NCI-H1105 (cell line): Measurements from ENCODE around the gene LDHAL6A.
"Not testable (repeated sequence)": the region's sequence is repeated elsewhere in the genome, so short reads cannot be mapped to it uniquely, and the experiment has no call there.

Experiments
- DNase-seq: peaks from one replicate; lab custom pipeline; 2025; lab: John Stamatoyannopoulos, UW

The LDHAL6A gene

DNA sequence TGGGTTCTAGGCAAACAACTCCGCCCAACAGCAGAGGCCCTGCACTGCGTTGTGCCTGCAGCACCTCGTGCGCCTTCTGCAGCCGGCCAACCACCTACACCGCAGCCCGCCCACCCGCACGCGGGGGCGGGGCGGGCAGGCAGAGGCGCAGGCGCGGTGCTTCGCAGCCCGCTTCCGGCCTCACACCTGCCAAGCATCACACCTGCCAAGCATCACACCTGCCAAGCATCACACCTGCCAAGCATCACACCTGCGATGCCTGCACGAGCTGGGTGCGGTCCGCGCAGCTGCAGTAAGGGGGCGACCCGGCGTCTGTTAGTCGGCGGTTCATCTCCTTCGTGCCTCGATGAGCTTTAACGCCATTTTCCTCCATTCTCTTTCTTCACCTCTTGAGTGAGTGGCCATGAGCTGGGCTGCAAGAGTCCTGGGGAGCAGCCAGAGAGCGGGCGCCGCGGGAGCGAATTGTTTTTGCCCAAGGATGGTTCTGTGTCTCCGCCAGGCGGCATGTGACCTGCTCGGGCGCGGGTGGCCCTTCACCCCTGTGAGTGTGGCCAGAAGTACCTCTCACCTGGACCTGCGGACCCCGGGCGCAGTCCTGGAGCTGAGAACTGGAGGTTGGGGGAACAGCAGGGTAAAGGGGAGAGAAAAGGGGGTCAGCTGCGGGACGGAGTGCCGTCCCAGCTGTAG lies at the start of gene LDHAL6A:
Gene LDHAL6A (plus strand): TSS at position 171 of the 687 bp plus-strand sequence. CDS start 825 bp downstream, outside the sequence.
- DNase-seq: no peak

- DNase-seq: not testable (repeated sequence)
Observed at GRCh38 chr11:18407400-18407799, 48.3 kb upstream of the LDHAL6A start.

- no peak for DNase-seq
Observed at GRCh38 chr11:18408558-18409291, 46.9 kb upstream of the LDHAL6A start.

GRCh38 chr11:18416459-18416858 lies 39.2 kb upstream of the LDHAL6A start:
- DNase-seq: no peak

DNA sequence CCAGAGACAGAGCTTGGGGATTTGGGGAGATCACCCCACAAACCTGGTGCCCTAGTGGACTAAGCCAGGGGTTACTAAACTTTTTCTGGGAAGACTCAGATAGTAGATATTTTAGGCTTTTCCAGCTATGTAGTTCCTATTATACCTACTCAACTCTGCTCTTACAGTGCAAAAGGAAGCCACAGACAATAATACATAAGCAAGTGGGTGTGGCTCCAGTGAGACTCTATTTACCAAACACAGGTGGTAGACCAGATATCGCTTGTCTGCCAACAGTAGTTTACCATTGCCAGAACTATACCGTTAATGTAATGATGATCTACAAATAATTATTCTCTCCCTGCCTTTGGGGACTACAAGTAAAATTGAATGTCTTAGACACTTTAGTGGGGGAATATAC lies 36.6 kb upstream of the LDHAL6A start:
- DNase-seq: no peak

DNA sequence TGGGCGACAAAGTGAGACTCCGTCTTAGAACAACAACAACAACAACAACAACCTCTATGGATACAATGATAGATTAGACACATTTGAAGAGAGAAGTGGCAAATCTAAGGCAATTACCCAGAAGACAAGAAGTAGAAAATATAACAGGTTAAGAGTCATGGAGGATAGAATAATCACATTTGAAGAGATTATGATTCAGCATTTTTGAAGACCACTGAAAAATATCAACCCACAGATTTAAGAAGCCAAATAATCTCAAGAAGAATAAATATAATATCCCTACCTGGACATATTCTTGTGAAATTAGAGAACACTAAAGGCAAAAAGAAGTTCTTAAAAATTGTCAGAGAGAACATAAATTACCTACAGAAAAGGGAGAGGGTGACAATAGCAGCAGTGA lies 35.6 kb upstream of the LDHAL6A start:
- no peak for DNase-seq

- no peak for DNase-seq
Observed at GRCh38 chr11:18427240-18427639, 28.4 kb upstream of the LDHAL6A start.

DNA sequence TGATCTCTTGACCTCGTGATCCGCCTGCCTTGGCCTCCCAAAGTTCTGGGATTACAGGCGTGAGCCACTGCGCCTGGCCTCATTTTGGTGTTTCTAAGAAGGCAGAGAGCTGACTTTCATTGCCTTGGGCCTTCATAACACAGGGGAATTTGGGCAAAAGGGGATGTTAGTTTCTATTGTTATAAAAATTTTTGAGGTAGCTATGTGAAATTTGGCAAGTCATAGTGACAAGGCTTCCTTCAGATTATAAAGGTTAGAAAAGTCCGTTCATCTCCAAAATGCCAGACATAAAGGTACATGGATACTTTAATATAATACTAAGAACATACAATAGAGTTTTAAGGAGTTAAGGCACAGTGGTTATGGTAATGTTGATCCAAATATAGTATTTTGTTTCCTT lies 26.3 kb upstream of the LDHAL6A start:
- DNase-seq: no peak

- DNase-seq: no peak
Observed at GRCh38 chr11:18438691-18439090, 17.0 kb upstream of the LDHAL6A start.

DNA sequence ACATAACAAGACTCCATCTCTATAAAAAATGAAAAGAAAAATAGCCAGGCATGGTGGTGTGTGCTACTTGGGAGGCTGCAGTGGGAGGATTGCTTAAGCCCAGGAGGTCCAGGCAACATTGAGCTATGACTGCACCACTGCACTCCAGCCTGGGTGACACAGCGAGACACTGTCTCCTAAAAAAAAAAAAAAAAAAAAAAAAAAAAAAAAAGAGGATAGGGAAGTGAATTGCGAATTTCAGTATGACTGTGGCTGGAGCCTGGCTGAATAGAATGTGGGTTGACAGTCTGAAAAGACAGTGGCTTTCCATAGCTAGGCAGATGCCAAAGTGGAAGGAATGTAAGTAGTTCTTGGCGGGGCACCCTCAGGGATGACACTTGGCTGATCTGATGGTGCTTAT lies 6.4 kb upstream of the LDHAL6A start:
- DNase-seq: no peak

DNA sequence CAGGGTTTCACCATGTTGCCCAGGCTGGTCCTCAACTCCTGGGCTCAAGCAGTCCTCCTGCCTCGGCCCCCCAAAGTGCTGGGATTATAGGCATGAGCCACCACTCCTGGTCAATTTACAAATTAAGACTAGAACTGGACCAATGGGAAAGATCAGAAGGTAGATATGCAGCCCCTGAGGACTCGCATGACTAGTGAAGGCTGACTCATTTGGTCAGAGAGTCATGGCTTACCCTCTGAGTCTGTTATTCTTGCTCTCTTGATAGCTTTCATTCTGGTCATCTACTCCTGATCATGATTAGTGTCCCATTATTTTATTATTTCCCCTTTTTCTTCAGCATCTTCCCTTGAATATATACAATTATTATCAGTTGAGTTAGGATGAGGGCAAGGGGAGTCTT lies 2.7 kb upstream of the LDHAL6A start:
- DNase-seq: no peak

DNA sequence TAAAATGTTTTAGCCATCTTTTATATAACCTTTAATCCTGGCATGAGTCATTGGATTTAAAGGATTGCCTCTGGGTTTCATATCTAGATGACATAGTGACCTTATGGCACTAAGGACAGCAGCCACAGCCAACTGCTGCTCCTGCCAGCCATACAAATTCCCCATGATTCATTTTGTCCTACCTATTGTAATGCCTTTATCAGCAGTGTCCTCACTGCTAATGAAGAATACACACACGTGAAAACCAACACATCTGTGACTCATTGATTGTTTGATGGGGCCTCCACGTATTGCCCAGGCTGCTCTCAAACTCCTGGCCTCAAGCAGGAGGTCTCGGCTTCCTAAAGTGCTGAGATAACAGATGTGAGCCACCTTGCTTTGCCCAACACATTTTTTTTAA lies 1.8 kb downstream of the LDHAL6A start:
- DNase-seq: no peak

- no peak for DNase-seq
Observed at GRCh38 chr11:18459634-18460033, 4.0 kb downstream of the LDHAL6A start.

- DNase-seq: no peak
Observed at GRCh38 chr11:18461909-18462308, 6.3 kb downstream of the LDHAL6A start.

DNA sequence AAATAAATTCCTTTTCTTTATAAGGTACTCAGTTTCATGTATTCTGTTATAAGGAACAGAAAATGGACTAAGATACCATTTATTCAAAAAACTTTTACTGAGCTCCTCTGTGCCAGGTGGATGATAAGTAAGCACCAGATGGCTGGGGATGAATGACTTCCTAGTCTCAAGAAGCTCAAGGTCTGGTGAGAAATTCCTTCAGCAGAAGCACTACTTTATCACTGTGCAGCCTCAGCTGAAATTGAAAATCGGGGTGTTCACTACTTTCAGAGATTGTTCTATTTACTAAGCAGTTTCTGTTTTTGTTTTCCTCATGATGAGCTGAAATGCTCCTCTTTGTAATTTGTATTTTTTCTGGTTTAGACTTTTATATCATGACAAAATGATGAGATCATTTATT lies 7.8 kb downstream of the LDHAL6A start:
- DNase-seq: no peak

DNA sequence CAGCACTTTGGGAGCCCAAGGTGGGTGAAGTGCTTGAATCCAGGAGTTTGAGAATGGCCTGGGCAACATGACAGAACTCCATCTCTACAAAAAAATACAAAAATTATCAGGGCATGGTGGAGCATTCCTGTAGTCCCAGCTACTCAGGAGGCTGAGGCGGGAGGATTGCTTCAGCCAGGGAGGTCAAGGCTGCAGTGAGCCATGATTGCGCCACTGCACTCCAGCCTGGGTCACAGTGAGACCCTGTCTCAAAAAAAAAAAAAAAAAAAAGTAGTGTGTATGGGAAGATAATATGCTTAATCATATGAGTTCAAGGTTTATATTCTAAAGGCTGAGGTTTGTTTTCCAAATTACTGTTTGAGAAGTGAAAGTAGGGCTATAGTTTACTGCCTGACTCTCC lies 10.7 kb downstream of the LDHAL6A start:
- no peak for DNase-seq

- no peak for DNase-seq
Observed at GRCh38 chr11:18468059-18468458, 12.4 kb downstream of the LDHAL6A start.

- DNase-seq: no peak
Observed at GRCh38 chr11:18468961-18469360, 13.3 kb downstream of the LDHAL6A start.

GRCh38 chr11:18471995-18472394 lies 16.3 kb downstream of the LDHAL6A start:
- no peak for DNase-seq

DNA sequence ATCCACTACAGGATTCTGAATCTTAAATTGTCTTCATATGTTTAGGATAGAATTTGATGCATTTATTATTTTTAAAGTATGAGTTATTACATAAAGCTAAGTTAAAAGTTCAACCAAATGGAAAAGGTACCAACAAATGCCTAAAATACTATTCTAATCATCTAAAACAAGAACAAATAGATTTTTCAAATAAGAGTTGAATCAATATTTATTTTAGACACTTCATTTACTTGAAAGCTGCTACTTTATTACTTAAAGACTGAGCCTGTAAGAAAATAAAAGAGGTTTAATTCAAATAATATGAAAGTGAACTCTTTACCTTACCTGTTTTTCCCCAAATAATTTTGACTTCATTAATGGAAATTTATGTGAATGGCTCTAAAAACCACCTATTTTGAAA lies 16.9 kb downstream of the LDHAL6A start:
- DNase-seq: no peak

DNA sequence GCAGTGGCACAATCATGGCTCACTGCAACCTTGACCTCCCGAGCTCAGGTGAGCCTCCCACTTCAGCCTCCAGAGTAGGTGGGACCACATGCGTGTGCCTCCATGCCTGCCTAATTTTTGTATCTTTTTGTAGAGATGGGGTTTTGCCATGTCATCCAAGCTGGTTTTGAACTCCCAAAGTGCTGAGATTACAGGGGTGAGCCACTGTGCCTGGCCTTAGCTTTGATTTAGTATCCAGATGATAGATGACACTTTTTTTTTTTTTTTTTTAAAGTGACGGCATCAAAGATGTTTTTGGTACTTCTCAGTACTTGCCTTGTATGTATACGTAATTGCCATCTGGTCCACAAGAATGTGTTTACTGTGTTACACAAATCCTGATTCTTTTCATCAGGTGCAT lies 23.4 kb downstream of the LDHAL6A start:
- no peak for DNase-seq

GRCh38 chr11:18485913-18486528 lies 30.4 kb downstream of the LDHAL6A start:
- DNase-seq: no peak

GRCh38 chr11:18490319-18490718 lies 34.7 kb downstream of the LDHAL6A start:
- DNase-seq: no peak
